ENCODE results near the gene PPP2R5D.
"Not testable (repeated sequence)": the region's sequence is repeated elsewhere in the genome, so short reads cannot be mapped to it uniquely, and the experiment has no call there.

The PPP2R5D gene

DNA sequence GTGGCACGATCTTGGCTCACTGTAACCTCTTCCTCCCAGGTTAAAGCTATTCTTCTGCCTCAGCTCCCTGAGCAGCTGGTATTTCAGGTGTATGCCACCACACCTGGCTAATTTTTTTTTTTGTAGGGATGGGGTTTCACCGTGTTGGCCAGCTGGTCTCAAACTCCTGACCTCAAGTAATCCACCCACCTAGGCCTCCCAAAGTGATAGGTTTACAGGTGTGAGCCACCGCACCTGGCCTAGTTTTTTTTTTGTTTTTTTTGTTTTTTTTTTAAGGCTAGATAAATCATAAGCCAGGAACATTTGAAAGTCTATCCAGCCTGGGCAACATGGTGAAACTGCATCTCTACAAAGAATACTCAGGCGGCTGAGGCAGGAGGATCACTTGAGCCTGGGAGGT, 48.0 kb downstream of the PPP2R5D start:
- DNase-seq (ENCODE audit: low spot score) = no peak

DNA sequence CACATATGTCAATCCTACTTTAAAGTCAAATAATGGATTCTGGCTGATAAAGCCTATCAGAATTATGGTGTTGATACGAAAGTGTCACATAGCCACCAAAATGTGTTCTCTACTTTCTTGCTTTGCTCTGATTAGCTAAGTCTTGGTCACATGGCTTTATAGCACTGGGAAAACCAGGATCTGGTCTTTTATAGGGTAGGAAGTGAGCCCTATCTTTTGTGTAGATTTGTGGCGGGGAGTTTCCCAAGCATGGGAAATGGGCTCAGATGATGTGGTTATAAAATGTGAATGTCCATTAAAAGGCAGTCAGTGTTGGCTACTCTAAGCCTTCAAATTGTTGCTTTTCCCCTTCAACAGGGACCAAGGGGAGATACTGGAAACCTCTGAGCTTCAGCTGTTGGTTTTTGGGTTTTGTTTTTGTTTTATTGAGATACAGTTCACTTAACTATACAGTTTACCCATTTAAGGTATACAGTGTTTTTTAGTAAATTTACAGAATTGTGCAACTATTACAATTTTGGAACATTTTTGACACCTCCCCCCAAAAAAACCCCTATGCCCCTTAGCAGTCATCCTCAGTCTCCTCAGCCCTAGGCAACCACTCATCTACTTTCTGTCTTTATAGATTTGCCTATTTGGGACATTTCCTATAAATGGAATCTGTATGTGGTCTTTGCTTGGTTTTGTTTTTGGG, 49.3 kb downstream of the PPP2R5D start:
- DNase-seq (ENCODE audit: low spot score) = no peak

DNA sequence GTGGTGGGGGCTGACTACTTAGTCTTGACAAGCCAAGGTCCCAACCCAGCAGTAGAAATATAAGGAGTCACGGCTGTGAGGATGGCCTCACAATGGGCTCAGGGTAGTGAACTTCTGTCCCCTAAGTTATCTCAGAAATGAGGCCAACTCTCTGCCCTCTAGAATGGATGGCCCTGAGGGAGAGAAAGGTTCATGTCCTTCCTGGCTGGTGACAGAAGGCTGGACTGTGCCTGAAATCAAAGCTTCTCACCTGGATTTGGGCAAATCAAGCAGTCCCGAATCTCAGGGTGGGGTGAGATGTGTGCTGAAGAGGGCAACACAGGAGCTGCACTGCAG, 49.8 kb downstream of the PPP2R5D start:
- no peak for DNase-seq (ENCODE audit: low spot score)

DNA sequence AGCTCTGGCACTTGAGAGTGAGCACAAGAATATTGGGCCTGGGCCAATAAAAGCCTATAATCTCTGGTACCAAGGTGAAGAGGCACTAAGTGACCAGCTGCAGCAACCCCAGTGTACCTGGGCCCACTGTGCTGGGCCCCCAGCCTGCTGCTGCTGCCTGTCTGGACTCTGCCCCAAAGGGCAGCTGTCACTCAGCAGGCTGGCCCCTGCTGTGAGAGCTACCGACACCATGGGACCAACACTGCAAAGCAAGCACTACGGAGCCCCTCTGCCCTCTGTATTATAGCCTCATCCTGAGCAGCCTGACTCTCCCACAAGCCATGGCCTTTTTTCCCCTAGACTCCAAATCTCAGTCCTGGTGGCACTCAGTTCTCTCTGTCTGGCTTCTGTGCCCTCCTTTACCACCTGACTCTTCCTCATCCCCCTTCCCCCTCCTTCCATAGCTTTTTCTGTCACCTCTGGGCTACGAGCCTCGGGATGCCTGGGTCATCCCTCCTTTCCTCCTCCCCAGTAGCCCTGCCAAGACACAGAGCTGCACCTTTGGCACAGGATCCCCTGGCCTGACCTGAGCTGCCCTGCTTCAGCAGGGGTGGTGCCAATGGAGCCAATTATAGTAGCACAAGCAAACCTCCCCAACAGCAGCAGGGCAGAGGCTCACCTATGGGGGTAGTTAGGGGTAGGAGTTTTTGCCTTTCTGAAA, 51.3 kb downstream of the PPP2R5D start:
- DNase-seq (ENCODE audit: low spot score) = no peak

DNA sequence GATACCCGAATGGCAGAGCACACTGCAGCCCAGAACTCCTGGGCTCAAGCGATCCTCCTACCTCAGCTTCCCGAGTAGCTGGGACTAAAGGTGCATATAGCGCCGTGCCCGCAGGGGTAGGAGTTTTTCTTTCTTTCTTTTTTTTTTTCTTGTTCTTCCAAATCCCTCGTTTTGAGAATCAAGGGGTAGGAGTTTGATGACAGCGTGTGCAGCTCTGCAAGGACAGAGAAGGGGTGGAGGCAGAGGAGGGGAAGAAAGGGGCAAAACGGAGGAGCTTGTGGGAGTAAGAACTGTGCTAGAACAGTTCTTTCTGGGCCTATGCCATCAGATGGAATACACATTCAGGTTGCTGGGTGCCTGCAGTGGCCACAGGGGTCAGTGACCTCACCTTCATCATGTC, 52.3 kb downstream of the PPP2R5D start:
- DNase-seq (ENCODE audit: low spot score) = peak; percentile 57

DNA sequence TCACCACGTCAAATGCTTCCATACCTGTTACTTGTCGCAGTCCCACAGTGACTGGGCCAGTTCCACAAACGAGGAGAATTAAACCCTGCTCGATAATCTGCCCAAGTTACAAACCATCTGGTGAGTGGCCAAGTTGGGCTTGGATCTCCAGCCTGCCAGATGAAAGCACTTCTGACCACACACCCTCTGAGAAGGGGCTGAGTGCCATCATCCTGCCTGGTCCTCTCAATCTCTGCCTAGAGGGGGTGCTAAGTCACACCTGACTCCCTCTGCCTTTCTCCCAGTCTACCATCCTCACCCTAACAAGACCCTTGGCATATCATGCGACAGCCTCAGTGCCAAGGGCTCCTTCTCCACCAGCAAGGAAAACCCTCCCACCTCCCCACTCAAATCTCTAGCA, 52.8 kb downstream of the PPP2R5D start:
- DNase-seq (ENCODE audit: low spot score) = no peak

DNA sequence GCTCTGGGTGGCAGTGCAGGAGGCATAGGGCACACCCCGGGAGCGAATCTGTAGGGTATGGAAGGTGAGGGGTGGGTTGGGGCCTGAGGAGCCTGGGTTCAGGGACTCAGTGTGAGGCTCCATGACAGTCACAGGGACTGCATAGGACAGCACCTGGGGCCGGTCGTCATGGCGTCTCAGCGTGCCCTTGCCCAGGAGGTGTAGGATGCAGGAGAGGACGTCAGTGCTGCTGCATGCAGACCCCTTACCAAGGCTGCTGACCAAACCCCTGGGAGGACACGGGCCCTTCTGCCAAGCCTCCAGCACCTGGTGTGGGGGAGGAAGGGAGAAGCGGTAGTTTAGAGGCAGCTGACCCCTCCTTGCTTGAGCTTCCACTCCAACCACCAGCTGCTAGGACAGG, 53.3 kb downstream of the PPP2R5D start:
- no peak for DNase-seq (ENCODE audit: low spot score)

DNA sequence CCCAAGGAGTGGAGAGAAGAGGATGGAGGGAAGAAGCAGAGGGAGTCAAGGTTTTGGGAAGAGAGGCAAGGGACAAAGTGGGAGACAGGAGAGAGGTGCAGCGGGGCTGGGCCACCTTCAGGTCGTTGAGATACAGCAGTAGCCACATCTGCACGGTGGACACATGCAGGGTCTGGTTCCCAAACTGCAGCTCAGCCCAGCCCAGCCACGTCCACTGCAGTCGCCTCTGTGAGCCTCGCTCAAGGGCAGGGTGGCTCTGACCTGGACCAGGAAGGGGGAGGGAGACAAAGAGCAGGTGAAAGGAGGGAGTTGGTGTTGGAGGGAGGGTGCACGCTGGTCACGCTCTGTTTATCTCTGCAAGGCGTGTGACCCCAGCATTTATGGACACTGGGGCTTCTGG, 54.4 kb downstream of the PPP2R5D start:
- DNase-seq (ENCODE audit: low spot score) = no peak

DNA sequence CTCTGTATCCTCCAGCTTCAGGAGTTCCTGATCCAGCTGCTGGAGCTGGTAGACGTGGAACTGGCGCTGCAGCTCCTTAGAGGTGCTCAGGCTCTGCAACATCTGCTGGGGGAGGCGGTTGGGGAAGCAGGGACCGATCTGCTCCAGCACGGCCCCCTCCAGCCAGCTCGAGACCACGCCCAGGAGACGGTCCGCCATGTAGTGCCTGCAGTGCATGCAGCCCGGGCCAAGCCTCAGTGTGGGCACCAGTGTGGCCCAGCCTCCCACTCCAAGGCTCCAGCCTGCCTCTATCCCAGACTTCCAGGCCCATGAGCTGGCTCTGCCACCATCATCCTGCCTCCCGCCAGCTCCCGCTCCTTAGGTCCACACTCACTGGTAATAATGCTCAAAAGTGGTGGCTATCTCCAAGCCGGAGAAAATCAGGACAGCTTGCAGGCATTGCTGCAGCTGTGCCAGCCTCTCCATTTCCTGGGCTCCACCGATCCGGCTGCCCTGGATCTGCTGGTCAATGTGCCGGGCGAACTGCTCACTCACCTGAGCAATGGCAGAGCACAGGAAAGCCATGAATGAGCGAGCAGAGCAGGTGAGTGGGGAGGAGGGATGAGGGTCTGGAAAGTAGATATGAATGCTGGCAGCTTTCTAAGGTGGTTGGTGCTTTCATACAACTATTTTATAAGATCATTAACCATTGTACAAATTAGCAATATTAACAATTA, 56.3 kb downstream of the PPP2R5D start:
- no peak for DNase-seq (ENCODE audit: low spot score)

DNA sequence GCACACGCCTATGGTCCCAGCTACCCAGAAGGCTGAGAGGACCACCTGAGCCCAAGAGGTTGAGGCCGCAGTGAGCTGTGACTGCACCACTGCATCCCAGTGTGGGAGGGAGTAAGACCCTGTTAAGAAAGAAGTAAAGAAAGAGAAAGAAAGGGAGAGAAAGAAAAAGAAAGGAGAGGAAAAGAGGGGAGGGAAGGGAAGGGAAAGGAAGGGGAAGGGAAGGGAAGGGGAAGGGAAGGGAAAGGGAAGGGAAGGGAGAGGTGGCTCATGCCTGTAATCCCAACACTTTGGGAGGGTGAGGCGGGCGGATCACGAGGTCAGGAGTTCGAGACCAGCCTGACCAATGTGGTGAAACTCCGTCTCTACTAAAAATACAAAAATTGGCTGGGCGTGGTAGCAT, 57.1 kb downstream of the PPP2R5D start:
- DNase-seq (ENCODE audit: low spot score) = not testable (repeated sequence)

DNA sequence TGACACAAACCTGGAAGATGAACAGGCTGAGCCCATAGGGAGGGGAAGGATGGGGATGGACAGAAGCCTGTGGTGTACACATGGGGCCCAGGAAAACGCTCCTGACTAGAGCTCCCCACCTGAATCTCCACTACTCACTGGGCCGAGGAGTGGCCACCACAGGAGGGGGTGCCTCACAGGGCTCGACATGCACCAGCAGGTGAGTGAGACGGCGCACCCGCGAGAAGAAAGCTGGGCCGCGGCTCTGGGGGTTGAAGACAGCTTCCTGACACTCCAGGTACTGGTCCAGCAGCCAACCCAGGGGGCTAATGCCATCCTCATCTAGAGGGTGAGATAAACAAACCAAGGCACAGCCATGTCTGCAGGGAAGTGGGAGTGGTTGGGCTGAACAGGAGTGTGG, 58.9 kb downstream of the PPP2R5D start:
- DNase-seq (ENCODE audit: low spot score) = no peak

DNA sequence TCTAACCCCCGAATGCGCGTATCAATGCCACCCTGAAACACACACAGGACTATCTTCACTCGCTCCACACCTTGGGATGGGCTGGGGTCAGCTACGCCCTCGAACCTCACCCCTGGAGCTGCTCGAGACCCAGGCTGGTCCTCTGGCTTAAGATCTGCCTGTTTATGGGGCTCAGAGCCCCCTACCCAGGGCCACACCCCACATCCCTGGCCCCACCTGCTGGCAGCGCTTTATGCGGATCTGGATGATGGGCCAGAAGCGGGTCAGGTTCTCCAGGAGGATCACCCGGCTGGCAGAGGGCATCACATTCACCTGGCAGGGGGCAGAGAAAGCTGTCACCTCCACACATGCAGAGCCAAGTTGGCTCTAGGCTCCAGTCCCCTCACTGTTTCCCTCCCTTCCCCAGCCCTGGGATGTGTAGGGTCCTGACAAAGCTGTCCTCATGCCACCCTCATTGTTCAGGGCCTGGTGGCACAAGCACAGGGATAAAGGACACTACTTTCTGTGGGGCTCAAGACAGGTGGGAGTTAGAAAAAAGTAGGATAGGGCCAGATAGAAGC, 61.1 kb downstream of the PPP2R5D start:
- DNase-seq (ENCODE audit: low spot score) = no peak

DNA sequence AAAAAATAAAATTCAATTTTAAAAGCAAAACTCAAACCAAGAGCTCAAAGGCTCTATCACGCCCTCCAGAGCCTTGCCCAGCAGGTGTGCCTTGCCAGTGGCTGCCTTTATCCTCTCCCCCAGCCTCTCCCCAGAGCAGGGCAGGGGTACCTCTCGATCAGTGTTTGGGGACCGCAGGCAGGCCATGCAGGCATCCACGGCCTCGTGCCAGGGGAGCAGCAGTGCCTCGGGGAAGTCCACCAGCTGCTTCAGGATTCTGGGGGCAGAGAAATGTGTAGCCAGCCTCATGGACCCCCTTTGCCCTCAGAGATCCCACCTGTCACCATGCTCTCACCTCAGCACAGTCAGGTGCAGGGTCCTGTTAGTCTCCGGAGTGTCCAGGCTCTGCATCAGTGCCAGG, 63.6 kb downstream of the PPP2R5D start:
- DNase-seq (ENCODE audit: low spot score) = no peak

DNA sequence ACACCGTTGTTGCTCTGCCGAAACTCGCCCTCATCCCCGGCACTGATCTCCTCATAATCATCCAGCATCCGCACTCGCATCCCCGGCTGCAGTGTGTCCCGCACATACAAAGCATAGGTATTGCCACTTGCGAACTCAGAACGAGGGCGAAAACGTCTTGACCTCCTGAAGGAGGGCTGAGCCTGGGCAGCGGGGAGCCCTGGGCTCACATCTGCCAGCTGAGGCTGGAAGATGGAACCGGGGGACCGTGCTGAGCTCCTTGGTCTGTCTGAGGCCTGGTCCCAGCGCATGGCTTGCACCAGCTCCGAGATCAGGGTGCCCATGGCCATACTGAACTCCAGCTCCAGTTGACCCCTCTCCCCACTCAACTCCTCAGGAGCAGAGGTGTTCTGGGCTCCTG, 66.6 kb downstream of the PPP2R5D start:
- no peak for DNase-seq (ENCODE audit: low spot score)

DNA sequence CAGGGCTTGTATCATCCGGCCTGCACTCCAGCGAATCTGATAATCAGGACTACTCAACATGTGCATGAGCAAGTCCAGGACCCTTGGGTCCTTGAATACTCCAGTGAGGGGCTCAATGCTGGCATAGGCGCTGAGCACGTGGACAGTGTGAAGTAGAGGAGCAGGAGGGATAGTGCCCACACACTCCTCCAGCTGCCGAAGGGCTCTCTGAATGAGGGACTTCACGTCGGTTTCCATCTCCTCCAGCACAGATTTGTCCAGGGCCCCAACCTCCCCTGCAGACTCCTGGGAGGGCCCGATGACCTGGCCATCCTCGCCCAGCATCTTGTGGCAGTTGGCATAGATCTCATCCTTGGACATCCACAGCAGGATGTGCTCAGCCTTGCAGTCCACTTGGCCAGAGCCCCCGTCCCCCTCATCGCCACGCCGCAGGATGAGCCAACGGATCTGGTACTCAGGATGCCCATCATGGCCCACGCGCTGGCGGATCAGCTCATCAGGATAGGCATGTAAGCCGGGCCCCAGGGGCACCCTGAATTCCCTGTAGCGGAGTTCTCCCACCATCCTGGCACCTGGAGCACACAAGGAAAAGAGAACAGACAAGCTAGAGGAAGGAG, 68.0 kb downstream of the PPP2R5D start:
- no peak for DNase-seq (ENCODE audit: low spot score)

DNA sequence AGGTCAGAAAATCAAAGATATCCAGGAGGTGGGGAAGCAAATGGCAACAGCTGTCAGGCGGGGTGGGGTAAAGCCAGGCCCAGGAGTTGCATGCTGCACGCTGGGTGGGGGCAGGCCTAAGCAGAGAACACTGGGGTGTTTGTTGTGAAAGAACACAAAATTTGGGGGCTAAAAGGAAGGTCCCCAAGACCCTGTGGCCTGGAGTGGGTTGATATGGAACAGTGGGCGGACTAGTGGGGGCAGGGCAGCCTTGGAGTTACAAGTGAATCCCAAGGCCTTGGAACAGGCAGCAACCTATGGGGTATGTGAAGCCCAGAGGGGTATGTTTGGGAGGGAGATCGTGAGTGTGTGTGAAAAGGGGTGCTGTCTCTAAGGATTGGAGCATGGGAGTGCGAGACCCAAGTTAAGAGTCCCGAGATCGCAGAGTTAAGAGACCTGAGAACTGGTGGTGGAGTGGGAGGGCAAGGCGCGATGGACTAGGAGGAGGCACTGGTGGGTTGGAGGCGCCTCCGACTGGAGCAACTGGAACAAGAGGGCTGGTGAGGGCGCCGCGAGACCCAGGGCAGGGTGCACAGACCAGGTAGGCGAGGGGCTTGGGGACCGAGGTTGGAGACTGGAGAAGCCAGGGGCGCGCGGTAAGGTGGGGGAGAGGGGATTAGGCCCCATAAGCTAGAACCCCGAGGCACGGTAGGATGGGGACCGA, 68.6 kb downstream of the PPP2R5D start:
- no peak for DNase-seq (ENCODE audit: low spot score)

DNA sequence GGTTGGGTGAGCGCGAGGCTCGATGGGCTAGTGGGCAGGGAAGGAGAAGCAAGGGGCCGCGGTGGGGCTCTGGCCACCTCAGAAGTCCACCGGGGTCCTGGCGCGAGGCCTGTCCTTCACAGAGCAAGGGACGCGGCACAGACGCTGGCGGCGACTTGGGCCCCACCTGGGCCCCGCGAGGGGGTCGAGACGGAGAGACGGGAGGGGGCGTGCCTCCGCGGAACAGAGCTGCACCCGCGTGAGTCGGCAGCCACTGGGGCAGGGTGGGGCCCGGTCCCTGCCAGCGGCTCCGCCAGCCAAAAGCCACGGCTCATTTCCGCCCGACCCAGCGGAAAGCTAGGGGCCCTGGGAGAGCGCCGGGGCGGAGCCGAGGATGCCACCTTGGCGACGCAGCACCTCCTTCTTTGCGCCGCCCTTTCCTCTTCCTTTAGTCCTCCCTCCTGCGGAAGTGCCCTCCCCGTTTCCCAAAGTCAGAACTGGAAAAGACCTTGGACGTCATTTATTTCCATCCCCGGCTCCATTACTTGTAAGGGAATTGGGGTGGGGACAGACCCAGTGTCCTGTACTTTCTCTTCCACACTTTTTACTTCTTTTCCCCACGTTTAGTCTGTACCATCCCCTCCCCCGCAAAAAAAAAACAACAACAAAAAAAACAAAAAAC, 69.3 kb downstream of the PPP2R5D start, which contains the start of gene CUL7:
TSS of gene CUL7 (minus strand) at position 307 of the 661 bp plus-strand sequence. CDS start 1,063 bp downstream, outside the sequence.
- DNase-seq (ENCODE audit: low spot score) = peak; percentile 84

DNA sequence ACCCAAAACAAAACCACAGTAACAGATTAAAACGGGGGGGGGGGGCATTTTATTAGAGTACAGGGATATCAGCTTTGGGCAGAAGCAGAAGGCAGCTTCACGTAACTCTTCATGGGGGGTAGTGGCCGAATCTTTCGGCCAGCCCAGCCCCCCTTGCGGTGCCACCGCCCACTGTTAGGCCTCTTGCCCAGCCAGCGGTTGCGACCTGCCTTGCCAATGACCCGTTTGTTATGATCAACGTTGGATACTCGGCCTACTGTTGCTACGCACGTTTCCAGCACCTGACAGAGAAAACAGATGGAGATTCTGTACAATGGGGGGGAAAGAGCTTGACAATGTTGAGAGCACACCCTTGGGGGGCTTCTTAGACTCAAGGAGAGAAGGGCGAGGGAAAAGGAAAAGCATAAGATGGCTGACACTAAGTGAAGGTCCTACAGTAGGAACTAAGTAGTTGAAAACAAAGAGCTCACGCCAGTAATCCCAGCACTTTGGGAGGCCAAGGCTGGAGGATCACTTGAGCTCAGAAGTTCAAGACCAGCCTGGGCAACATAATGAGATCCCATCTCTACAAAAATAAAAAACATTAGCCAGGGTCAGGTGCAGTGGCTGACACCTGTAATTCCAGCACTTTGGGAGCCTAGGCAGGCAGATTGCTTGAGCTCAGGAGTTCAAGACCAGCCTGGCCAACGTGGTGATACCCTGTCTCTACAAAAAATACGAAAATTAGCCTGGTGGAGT, 70.0 kb downstream of the PPP2R5D start:
- no peak for DNase-seq (ENCODE audit: low spot score)

DNA sequence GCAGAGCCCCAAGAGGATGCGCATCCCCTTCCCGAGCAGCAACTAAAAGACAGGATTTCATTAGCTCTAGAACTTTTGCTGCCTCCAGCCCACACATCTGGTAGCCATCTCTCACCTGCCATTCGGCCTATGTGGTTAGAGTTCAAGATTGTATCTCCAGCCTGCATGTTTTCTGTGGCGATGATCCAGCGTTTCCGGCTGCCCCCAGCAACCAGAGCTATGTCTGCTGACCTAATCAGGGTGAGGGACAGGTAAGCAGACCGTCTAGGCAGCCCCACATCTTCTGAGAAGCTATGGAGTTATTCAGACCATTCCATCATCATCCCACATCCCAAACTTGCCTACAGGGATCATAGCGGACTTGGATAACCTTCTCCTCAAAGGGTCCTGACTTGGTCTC, 71.6 kb downstream of the PPP2R5D start:
- no peak for DNase-seq (ENCODE audit: low spot score)

DNA sequence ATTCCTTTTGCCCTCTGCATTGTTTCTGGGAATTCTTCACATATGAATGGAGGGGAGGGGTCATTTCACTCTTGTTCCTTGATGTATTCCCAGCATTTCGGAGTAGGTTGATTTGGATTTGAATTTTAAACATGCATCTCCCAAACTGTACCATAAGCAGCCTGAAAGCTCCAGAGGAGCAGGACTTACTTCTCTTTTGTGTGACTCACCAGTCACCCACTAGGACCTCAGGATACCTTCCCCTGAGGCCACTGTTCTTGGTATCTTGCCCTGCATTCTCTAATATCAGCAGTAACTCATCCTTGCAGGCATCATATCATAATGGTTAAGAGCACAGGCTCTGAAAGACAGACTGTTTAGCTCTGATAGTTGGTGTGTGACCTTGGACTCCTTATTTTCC, 74.2 kb downstream of the PPP2R5D start:
- no peak for DNase-seq (ENCODE audit: low spot score)
